ENCODE data around the gene MACROD2. TPM values are rescaled to one million over a fixed set of nuclear protein-coding genes. Genes with fewer than 3 reads are reported as not detected.

The MACROD2 gene
- total RNA-seq, 1 experiment from 2014 or later: 3.7 TPM

- ChIA-PET CTCF (no interaction called here), RAD21 (ENCODE audit: low non-redundant PET in 1 of 2, low total read pairs in 2 of 2, uncharacterized antibody in 2 of 2, unreplicated experiment in 2 of 2) (no interaction called here), POLR2A (no interaction called here)
- BruUV-seq (replicated peaks): no TSS peak
- DNase-seq (ENCODE audit: low read depth, low spot score) (no peak), ATAC-seq (no peak)
- no peaks in the 10 kb centered on the region for H3K27me3 ChIP-seq (ENCODE audit: insufficient read depth, low read length)
- H2AFZ ChIP-seq (ENCODE audit: low read depth, low read length, poor library complexity, severe bottlenecking): no peak overlapping the region
- no peak overlapping the region for H3K4me2 ChIP-seq (ENCODE audit: low read length)
- intact Hi-C loops (cut with micrococcal nuclease): no loop called here
- H4K20me1 ChIP-seq (ENCODE audit: insufficient read depth): no peaks in the 10 kb centered on the region
- H3K79me2 ChIP-seq (ENCODE audit: insufficient read depth, low read length): no peaks in the 10 kb centered on the region
- H3K9me3 ChIP-seq (ENCODE audit: control insufficient read depth in 1 of 2, insufficient read depth in 1 of 2, low read depth in 1 of 2, low read length in 2 of 2): no peaks in the 10 kb centered on the region; a peak in 1 of 4 replicates
- no peaks in the 10 kb centered on the region for H3K36me3 ChIP-seq (ENCODE audit: control insufficient read depth in 1 of 2, insufficient read depth in 2 of 2, low read length in 2 of 2)
- no peaks in the 10 kb centered on the region for H3K9me2 ChIP-seq (ENCODE audit: insufficient read depth)
- no peak overlapping the region for H3K9ac ChIP-seq (ENCODE audit: low read length)
- H3K4me3 ChIP-seq (replicated peaks in 1 of 2; ENCODE audit: low read depth in 1 of 2, low read length in 2 of 2): no peak overlapping the region
- no peak for TF ChIP-seq JUND (IDR thresholded peaks at IDR 0.05)
- no peak for TF ChIP-seq EZH2 (IDR thresholded peaks at IDR 0.05)
- no peak for TF ChIP-seq SIN3A (IDR thresholded peaks at IDR 0.05; ENCODE audit: low read depth)
- TF ChIP-seq YY1 (IDR thresholded peaks at IDR 0.05; ENCODE audit: extremely low read depth, insufficient replicate concordance, low read depth, low read length): no peak
- TF ChIP-seq EGR1 (IDR thresholded peaks at IDR 0.05; ENCODE audit: low read depth): no peak
- no peak for TF ChIP-seq ZFX (IDR thresholded peaks at IDR 0.05)
- no peak for TF ChIP-seq ATF3 (IDR thresholded peaks at IDR 0.05)
- TF ChIP-seq POLR2AphosphoS5 (IDR thresholded peaks at IDR 0.05; ENCODE audit: low read depth, low read length): no peak
- TF ChIP-seq SRF (IDR thresholded peaks at IDR 0.05; ENCODE audit: low read depth): no peak
- no peak for TF ChIP-seq TCF7L2 (IDR thresholded peaks at IDR 0.05; ENCODE audit: borderline replicate concordance, extremely low read depth, insufficient read depth, insufficient read length)
- no peak for TF ChIP-seq RAD21 (IDR thresholded peaks at IDR 0.05; ENCODE audit: low read depth)
- no peak for TF ChIP-seq ELF1 (IDR thresholded peaks at IDR 0.05; ENCODE audit: borderline replicate concordance, low read depth)
- no peak for TF ChIP-seq FOSL1 (IDR thresholded peaks at IDR 0.05; ENCODE audit: low read depth)
- no peak for TF ChIP-seq CTCF (IDR thresholded peaks at IDR 0.05 in 2 of 3, conservative IDR thresholded peaks at IDR 0.05 in 1 of 3; ENCODE audit: borderline replicate concordance in 1 of 3, insufficient read depth in 1 of 3, low read depth in 2 of 3, low read length in 2 of 3)
- no peak for TF ChIP-seq REST (IDR thresholded peaks at IDR 0.05; ENCODE audit: low read depth)
- H3K27ac ChIP-seq (ENCODE audit: low read depth, low read length): no peak overlapping the region
- H3K4me1 ChIP-seq (ENCODE audit: control insufficient read depth in 1 of 2, insufficient read depth in 2 of 2, low read length in 2 of 2): no peaks in the 10 kb centered on the region
Measured at GRCh38 chr20:14637441-14637840, 642.1 kb downstream of the MACROD2 start.

Data from HCT116 (cell line).